DMS53 treated with DMSO at 0.1 percent for 48 hours (cell line): ENCODE data around the gene C3orf33.
"Not testable (repeated sequence)": the region's sequence is repeated elsewhere in the genome, so short reads cannot be mapped to it uniquely, and the experiment has no call there.

ENCODE experiments used
- DNase-seq: peaks from one replicate; lab custom pipeline; 2025; ENCODE audit not compliant: unreplicated experiment; lab: John Stamatoyannopoulos, UW

The C3orf33 gene, protein sequence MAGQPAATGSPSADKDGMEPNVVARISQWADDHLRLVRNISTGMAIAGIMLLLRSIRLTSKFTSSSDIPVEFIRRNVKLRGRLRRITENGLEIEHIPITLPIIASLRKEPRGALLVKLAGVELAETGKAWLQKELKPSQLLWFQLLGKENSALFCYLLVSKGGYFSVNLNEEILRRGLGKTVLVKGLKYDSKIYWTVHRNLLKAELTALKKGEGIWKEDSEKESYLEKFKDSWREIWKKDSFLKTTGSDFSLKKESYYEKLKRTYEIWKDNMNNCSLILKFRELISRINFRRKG

DNA sequence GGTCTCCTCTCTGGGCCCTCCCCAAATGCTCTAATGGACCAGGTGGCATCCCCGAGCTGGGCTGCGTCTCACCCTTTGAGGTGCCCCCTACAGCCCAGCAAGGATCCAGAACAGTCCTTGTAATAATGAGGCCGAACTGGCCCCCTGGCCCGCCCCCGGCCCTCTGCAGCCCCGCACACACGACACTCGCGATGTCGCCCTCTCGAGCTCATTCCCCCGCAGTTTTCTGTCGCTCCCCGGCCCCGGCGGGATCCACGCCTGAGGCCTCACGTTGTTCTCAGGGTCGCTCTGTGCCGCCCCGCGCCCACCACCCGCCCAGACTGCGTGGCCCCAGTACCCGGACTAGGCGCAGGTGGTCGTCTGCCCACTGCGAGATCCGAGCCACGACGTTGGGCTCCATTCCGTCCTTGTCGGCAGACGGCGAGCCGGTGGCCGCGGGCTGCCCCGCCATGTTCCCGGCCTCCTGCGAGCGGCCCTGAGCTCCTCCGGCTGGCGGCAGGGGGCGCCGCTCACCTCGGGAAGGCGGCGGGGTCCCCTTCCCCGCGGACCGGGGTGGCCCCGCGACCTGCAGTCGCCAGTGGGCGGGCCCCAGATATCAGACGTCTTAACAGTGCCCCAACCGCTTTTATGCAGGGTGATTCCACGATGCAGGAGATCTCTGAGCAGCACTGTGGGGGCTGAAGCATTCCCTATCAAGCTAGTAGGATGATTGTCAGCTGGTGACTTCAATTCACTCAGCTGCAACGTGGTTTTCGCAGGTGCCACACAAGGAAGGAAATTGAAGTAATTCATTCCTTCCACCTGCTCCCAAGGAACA is at the start of gene C3orf33:
TSS of gene C3orf33 (minus strand) at position 477 of the 817 bp plus-strand sequence. CDS start at position 451, 26 bp downstream.
- peak; percentile 55 for DNase-seq

GRCh38 chr3:155854141-155854940 is 48.3 kb upstream of the C3orf33 start, which contains the start of gene SLC33A1:
Gene SLC33A1, minus strand, starts transcription at chr3:155854427. Its CDS starts 430 bp downstream, at chr3:155853997.
- DNase-seq = peak; percentile 98

GRCh38 chr3:155853214-155854140 is 47.4 kb upstream of the C3orf33 start:
- no peak for DNase-seq

- DNase-seq = no peak
Measured at GRCh38 chr3:155852341-155852740, 46.3 kb upstream of the C3orf33 start.

- DNase-seq = not testable (repeated sequence)
Measured at GRCh38 chr3:155849404-155849803, 43.3 kb upstream of the C3orf33 start.

- no peak for DNase-seq
Measured at GRCh38 chr3:155847993-155848392, 41.9 kb upstream of the C3orf33 start.

GRCh38 chr3:155846119-155846518 is 40.0 kb upstream of the C3orf33 start:
- DNase-seq = no peak

DNA sequence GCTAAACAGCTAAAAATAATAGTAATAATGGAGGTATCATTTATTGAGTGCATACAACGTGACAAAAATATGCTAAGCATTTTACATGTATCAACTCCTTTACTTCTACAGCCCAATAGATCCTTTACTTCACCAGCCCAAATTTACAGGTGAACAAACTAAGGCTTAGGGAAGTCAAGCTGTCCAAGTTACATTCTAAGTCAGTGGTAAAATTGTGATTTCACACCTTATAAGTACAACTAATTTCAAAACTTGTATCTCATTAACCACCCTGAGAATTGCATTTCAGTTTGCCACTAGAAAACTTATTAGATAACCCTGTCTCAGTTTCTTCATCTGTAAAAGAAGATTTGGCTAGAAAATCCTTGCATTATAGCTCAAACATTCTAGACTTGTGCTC is 37.5 kb upstream of the C3orf33 start:
- no peak for DNase-seq

GRCh38 chr3:155835341-155836071 is 29.4 kb upstream of the C3orf33 start:
- no peak for DNase-seq

- DNase-seq = not testable (repeated sequence)
Measured at GRCh38 chr3:155828490-155829098, 22.5 kb upstream of the C3orf33 start.

DNA sequence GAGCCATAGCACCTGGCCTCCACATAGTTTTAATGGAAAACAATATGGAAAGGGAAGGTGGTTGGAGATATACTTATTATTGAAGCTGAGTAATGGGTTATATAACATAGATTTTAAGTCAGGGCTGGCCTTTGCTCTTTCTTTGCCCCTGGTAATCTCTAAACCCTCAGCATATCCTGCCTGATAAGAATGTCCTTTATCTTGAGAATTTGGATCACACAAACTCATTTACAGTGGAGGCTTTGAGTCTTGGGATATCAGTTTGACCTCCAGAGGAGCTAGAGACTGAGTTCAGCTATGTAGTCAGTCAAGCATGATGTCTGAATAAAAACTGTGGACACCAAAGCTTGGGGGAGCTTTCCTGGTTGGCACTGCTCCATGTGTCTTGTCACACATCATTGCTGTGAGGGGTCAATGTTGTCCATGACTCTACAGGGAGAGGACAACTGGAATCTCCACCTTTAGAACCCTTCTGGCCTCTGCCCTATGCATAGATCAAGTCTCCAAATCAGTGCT is 9.0 kb upstream of the C3orf33 start:
- no peak for DNase-seq

DNA sequence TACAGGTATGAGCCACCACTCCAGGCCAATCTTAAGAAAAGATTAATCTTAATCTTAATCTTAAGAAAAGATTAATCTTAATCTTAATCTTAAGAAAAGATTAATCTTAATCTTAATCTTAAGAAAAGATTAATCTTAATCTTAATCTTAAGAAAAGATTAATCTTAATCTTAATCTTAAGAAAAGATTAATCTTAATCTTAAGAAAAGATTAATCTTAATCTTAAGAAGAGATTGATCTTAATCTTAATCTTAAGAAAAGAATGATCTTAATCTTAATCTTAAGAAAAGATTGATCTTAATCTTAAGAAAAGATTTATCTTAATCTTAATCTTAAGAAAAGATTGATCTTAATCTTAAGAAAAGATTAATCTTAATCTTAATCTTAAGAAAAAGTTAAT is 7.1 kb upstream of the C3orf33 start:
- DNase-seq = not testable (repeated sequence)

DNA sequence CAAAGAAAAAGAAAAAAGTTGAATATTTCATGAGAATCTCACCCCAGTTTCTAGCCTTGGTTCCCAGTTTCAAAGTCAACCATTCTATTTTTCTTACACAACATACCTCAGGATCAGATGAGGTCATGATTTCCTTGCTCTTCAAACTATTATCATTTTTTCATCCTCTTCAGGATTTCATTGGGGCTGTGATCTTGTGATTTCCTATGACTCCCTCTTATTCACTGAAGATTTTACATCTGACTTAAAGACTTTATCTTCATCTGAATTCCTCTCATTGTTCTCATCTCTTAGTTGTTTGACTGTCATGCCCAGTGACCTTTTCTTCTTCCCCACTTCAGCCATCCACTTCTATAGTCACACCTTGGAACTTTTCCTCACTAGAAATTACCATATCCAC is 3.1 kb upstream of the C3orf33 start:
- DNase-seq = no peak

DNA sequence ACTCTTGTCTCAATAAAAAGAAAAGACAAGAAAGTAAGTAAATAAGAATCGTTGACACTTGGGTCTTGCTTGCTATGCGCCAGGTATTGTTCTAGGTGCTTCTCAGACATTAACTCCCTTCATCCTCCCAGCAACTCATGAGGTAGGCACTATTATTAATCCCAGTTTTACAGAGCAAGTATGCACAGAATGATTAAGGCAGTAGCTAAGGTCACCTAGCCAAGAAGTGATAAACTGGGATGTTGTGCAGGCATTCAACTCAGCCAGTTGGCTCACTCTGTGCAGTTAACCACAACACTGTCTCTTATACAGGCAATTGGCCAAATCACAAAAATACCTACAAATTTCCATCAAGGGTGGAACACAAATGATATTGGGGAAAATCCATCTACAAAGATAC is 1.7 kb upstream of the C3orf33 start:
- no peak for DNase-seq

DNA sequence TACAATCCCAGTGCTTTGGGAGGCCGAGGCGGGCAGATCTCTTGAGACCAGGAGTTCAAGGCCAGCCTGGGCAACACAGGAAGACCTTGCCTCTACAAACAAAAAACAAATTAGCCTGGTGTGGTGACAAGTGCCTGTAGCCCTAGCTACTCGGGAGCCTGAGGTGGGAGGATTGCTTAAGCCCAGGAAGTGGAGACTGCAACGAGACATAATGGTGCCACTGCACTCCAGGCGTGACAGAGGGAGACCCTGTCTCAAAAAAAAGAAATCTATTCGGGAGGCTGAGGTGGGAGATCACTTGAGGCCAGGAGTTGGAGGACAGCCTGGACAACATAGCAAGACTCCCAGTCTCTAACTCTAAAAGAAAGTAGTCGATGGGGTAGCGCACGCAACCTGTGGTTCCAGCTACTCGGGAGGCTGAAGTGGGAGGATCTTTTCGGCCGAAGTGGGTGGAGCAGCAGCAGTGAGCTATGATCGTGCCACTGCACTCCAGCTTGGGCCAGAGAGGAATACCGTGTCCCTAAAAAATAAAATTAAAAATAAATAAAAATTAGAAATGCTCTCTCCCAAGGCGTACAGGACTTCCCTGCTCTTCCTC is 775 bp downstream of the C3orf33 start:
- DNase-seq = no peak

- no peak for DNase-seq
Measured at GRCh38 chr3:155804323-155804722, 1.8 kb downstream of the C3orf33 start.

DNA sequence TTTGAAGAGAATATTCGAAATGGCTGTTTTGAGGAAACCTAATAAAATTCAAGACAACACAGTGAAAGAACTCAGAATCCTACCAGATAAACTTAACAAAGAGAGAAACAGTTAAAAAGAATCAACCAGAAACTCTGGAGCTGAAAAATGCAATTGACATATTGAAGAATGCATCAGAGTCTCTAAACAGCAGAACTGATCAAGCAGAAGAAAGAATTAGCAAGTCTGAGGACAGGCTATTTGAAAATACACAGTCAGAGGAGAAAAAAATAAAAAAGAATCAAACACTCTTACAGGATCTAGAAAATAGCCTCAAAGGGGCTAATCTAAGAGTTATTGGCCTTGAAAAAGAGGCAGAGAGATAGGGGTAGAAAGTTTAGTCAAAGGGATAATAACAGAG is 13.5 kb downstream of the C3orf33 start:
- no peak for DNase-seq

- no peak for DNase-seq
Measured at GRCh38 chr3:155791190-155791589, 14.9 kb downstream of the C3orf33 start.
